ENCODE measurements around the gene ZDHHC7. TPM values are rescaled to one million over a fixed set of nuclear protein-coding genes. Genes with fewer than 3 reads are reported as not detected.
"Not testable (repeated sequence)": the region's sequence is repeated elsewhere in the genome, so short reads cannot be mapped to it uniquely, and the experiment has no call there.

ZDHHC7 gene
- total RNA-seq, 1 experiment from 2014 or later: 78.0 TPM

GRCh38 chr16:84940670-84941551, 70.4 kb downstream of the ZDHHC7 start:
- DNase-seq (ENCODE audit: low read depth): no peak

- DNase-seq (ENCODE audit: low read depth): not testable (repeated sequence)
These were observed 72.7 kb downstream of the ZDHHC7 start for GRCh38 chr16:84938616-84939015.

GRCh38 chr16:84937196-84938005, 73.9 kb downstream of the ZDHHC7 start:
- no peak for DNase-seq (ENCODE audit: low read depth)

- peak; percentile 58 for DNase-seq (ENCODE audit: low read depth)
These were observed 77.3 kb downstream of the ZDHHC7 start for GRCh38 chr16:84933774-84934631.

- DNase-seq (ENCODE audit: low read depth): no peak
These were observed 78.7 kb downstream of the ZDHHC7 start for GRCh38 chr16:84932681-84933080.

DNA sequence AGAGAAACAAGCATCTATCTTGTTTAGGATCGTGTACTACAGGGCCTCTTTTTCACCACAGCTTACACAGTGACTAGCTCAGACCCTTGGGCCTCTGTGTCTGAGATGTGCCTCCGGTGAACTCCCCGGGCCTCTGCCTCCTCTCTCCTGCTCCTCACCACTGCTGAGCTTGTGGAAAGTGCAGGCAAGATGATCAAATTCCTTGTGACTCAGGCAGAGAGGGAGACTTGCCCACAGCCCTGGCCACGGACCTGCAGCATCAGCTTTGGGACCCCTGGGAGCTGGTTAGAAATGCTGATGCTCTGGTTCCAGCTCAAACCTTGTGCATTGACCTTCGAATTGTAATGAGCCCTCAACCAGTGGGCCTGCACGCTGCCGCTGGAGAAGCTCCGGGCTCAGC, 79.8 kb downstream of the ZDHHC7 start:
- peak; percentile 15 for DNase-seq (ENCODE audit: low read depth)

DNA sequence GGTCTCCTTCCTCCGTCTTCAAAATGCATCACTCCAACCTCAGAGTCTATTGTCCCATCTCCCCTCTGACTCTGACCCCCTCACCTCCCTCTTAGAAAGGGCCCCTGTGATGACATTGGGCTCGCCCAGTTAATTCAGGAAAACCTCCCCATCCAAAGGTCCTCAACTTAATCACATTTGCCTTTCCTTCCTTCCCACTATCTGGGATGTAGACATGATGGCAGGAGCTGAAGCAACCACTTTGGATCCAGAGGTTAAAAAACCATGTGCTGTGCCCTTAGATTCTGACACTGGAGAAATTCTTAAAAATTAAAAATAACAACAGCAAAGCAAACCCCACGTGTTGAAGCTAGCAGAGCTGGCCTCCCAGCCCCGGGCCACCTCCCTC, 80.2 kb downstream of the ZDHHC7 start:
- DNase-seq (ENCODE audit: low read depth): no peak

DNA sequence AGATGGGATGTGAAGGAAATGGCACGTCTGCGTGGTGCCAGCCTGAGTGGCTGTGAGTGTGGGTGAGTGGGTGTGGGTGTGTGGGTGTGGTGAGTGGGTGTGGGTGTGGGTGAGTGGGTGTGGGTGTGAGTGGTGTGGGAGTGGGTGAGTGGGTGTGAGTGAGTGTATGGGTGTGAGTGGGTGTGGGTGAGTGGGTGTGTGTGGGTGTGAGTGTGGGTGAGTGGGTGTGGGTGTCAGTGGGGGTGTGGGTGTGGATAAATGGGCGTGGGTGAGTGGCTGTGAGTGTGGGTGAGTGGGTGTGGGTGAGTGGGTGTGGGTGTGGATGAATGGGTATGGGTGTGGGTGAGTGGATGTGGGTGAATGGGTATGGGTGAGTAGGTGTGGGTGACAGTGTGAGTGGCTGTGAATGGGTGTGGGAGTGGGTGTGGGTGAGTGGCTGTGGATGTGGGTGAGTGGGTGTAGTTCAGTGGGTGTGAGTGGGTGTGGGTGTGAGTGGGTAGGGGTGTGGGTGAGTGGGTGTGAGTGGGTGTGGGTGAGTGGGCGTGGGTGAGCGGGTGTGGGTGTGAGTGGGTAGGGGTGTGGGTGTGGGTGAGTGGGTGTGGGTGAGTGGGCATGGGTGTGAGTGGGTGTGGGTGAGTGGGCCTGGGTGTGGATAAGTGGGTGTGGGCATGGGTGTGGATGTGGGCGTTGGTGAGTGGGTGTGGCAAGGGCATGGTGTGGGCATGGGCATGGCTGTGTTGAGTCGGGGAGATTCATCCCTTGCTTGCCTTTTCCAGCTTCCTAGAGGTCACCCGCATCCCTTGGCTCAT, 80.8 kb downstream of the ZDHHC7 start:
- no peak for DNase-seq (ENCODE audit: low read depth)

DNA sequence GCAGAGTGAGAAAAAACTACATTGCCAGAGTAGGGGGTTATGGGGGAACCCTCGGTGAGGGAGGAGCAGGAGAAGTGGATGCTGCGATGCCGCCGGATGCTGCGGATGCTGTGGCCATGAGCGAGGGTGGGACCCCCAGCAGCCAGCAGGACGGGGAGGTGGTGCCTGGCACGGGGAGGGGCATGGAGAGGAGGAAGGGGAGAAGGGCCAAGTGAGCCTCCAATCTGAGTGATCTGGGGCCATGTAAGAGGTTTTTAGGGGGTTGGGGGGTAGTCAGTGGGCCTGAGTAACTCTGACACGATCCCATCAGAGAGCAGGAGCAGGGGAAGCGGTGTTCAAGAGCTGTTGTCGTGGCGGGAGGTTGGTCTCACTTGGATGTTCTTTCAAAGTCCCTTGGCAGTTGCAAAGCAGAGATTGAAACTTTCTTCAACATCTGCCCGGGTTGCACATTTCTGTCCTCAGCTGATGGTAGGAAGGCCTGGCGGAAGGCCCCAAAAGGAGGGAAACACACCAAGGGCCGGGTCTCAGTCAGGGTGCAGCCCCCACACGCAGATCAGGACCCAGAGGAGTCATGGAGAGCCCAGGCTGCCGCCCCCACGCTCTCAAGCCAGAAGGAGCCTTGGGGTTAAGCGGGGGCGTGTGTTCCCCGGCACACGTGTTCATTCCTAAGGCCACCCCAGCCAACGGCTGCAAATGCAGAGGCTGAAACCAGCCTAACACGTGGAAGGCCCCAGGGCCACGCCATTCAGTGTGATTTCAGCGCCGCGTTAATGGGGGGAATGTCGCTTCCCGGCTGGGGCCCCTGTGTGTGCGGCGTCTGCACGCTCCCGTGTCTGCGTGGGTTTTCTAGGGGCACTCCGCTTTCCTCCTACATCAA, 81.7 kb downstream of the ZDHHC7 start:
- no peak for DNase-seq (ENCODE audit: low read depth)

DNA sequence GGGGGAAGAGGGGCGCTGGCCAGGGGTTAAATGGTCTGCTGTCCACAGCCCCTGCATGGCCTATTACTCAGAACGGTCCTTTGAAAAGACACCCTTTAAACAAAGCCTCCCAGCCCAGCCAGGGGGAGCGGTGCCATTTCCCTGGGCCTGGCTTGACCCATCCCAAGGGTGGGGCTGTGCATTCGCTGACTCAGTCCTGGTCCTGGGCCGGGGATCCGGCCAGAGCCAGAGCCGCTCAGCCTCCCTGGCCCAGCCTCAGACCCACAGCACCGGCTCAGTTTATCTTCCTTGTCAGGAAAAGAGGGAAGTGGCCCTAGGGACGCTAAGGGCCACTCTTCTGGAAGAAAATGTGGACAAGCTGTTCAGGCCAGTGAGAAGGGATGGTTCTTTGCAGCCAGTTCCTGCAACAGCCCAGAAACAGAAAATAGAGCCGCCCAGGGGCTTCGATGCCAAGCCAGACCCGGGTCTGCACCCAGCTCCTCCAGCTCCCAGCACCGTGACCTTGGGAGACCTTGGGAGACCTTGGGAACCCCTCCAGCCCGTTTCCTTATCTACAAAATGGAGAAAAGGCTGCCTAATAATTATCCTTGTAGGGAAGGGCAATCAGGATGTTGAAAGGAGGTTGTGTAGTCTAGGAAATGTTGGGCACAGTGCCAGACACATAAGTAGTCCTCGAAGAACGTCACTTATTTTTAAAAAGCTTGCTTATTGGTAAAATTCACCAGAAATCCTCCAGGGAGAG, 82.5 kb downstream of the ZDHHC7 start:
- DNase-seq (ENCODE audit: low read depth): peak; percentile 16

GRCh38 chr16:84927621-84928591, 83.4 kb downstream of the ZDHHC7 start:
- no peak for DNase-seq (ENCODE audit: low read depth)

DNA sequence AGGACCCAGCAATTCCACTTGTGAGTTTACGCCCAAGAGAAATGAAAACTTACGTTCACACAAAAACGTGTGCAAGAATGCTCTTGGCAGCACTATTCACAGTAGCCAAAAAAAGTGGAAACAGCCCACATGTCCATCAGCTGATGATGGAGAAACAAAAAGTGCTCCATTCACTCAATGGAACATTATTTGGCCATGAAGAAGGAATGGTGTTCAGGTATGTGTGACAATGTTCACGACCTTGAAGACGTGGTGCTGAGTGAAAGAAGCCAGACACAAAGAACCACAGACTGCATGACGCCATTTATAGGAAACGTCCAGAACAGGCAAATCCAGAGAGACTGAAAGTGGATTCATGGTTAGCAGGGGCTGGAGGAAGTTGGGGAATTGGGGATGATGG, 84.9 kb downstream of the ZDHHC7 start:
- DNase-seq (ENCODE audit: low read depth): no peak

- no peak for DNase-seq (ENCODE audit: low read depth)
These were observed 85.5 kb downstream of the ZDHHC7 start for GRCh38 chr16:84925773-84926372.

GRCh38 chr16:84925092-84925772, 86.1 kb downstream of the ZDHHC7 start:
- no peak for DNase-seq (ENCODE audit: low read depth)

- no peak for DNase-seq (ENCODE audit: low read depth)
These were observed 86.8 kb downstream of the ZDHHC7 start for GRCh38 chr16:84924331-84925091.

All from M059J (cell line).